ENCODE data around the gene FAM200B.
"Not testable (repeated sequence)": the region's sequence is repeated elsewhere in the genome, so short reads cannot be mapped to it uniquely, and the experiment has no call there.

FAM200B gene

DNA sequence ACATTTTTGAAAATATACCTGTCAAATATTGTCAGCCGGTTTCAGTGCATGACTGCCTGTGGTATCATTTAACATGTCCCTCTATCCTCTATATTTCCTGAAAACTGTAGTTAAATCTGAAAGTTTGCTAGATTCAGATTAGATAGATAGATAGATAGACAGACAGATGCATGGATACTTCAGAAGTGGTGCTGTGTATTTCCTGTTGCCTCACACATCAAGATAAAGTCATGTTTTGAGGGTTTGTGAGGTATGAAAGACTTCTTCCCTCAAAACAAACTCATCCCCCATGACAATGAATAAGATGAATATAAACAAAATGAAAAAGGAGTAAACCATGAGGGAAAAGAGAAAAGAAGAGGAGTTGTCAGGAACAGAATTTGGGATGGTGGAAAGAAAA is 15.2 kb downstream of the FAM200B start:
- no peak for DNase-seq

DNA sequence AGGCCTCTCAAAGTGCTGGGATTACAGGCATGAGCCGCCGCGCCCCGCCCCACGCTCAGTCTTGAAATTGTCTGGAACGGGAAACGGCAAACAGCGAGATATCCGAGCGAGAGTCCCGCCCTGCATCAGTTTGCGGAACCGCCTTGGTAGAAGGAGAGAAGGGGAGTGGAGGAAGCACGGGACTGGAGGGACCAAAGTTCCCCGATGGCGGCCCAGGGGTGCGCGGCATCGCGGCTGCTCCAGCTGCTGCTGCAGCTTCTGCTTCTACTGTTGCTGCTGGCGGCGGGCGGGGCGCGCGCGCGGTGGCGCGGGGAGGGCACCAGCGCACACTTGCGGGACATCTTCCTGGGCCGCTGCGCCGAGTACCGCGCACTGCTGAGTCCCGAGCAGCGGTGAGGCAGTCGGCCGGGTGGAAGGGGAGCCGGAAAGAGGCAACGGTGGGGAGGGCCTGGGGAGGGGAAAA is 21.3 kb downstream of the FAM200B start, which contains the start of gene BST1:
BST1 (plus strand) TSS at position 125 of the 463 bp plus-strand sequence; CDS start at position 205, 80 bp downstream.
- DNase-seq, result peak; percentile 69

DNA sequence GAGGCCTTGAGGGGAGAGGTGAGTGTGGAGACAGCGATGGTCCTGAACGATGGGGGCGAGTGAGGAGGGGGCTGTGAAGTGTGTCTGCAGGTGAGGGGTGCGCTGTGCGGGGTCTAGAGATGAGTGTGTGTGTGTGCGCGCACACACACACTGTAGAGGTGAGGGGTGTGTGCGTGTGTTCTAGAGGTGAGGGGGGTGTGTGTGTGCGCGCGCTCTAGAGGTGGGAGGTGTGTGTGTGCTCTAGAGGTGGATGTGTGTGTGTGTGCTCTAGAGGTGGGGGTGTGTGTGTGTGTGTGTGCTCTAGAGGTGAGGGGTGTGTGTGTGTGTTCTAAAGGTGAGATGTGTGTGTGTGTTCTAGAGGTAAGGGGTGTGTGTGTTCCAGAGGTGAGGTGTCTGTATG is 21.8 kb downstream of the FAM200B start:
- DNase-seq, result no peak

DNA sequence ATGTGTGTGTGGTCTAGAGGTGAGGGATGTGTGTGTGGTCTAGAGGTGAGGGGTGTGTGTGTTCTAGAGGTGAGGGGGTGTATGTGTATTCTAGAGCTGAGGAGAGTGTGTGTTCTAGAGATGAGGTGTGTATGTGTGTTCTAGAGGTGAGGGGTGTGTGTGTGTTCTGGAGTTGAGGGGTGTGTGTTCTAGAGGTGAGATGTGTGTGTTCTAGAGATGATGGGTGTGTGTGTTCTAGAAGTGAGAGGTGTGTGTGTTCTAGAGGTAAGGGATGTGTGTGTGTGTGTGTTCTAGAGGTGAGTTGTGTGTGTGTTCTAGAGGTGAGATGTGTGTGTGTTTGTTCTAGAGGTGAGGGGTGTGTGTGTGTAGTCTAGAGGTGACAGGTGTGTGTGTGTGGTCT is 22.5 kb downstream of the FAM200B start:
- no peak for DNase-seq

DNA sequence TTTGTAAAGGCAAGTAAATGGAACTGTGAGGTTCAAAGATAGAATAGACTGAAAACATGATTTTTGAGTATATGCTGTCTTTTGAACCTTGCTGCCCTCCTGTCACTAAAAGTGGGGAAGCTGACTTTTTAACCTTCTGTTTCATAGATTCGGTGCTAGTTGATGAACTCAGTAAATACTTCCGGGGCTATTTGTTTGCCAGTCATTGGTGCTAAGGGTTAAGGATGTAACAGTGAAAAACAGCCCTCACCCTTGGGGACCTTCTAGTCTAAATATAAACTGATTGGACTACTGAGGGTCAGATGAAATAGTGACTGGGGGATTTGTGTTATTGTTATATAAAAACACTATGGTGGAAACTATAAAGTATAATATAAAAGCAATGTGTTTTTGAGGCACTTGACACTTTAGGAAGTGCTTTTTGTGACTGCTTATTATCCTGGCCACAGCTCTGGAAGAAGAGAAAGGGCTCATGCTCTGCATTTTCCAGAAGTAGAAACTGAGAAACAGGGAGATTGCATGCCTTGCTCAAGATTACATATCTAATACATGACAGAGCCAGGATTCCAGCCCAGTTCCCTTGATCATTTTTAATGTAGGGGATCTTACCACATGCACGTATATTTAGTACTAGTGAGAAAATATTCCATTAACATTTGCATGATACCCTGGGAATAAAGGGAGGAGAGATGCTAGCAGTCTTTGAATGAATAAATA is 25.2 kb downstream of the FAM200B start:
- no peak for DNase-seq

DNA sequence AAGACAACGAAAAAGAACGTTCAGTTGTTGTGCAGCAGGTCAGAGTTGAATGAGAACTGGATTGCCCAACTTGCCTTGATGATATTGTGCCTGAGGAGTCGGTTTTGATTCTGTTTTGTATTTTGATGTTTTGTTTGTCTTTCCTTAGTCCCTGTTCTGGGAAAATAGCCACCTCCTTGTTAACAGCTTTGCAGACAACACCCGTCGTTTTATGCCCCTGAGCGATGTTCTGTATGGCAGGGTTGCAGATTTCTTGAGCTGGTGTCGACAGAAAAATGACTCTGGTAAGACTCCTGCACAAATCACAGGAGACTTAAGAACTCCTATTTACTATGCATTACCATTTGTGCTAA is 25.7 kb downstream of the FAM200B start:
- DNase-seq, result no peak

DNA sequence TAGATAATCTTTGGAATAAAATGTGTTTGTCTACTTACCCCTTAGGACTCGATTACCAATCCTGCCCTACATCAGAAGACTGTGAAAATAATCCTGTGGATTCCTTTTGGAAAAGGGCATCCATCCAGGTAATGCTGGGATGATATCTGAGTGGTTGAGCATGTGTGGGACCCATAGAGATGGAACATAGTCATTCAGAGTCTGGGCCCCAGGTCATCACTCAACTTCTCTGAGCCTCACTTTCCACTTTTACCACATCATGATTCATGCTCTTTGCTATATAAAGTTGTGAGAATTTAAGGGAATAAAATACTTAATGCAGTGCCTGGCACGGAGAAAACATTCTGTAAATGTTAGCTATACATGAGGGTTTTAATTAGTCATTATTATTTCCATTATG is 30.1 kb downstream of the FAM200B start:
- DNase-seq, result no peak

DNA sequence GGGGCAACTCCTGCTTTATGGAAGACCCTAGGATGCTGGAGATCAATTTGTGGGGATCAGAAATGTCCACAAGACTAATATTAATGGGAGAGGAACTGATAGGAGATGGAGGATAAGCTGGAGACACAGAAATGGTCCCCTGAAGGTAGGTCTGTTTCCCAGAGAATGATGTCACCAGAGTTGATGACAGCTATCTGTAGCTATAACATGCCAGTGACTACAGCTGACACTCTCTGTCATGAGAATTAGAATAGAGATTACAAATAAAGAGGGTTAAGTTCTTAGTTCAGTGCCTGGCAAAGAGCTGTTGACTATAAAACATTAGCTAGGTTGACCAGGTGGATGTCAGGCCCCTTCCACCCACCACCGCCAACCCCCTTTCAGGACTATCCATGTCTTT is 30.6 kb downstream of the FAM200B start:
- DNase-seq, result no peak

DNA sequence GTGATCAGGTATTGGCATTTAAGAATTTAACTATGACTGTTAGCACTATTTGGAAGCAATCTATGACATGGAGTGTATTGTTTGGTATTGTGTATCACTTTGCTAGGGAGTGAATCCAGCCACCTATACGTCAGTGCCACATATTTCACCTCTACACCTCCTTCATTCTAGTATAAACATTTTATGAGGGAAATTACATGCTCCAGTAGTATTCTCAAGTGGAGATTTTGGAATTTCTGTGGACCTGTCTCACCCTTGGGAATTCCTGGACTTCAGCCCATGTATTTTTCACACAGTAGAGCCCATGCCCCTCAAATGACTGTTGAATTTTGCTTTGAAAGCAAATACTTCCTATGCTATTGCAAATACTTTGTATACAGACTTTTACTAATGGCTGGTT is 32.5 kb downstream of the FAM200B start:
- DNase-seq, result no peak

DNA sequence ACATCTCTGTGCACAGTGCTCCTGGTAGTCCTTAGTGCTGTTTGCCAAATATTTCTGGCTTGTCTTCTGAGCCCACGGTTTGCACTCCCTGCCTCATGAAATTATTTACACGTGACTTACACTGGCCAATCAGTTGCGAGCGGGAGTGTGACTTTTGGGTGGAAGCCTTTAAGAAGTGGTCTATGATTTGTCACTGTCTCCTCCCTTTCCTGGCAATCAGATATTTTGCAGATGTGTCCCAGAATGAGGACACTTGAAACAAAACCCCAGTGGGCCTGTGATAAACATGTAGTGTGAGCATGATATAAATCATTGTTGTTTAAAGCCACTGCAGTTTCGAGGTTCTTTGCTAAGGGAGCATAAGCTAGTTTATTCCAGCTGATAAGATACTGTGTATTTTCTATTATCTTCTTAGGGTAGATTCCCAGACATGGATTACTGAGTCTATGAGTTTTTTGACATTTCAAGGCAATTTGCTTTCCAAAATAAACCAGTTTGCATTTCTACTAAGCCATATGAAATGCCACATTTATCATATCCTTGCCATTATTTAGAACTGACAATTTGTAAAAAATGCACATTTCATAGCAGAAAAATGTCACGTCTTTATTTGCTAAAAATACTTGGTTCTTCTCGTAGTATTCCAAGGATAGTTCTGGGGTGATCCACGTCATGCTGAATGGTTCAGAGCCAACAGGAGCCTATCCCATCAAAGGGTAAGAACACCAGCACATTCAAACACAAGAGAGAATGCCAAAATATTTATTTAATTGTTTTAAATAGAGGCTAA is 33.2 kb downstream of the FAM200B start:
- DNase-seq, result no peak

DNA sequence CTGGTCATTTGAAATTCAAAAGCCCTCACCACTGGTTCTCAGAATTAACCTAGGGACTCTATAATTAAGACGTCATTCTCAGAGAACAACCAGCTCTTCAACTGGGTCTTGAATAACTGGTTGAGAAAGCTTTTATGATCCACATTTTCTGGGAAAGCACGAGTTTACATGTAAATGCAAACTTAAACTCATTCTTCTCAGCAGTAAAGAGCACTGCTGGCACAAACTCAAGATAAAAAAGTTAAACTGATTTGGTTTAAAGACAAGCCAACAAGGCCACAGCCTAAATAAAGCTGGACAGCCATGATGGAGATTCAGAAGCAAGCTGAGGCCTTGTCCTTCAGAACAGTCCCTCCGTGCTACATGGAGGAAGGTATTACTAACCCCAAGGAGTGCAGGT is 34.5 kb downstream of the FAM200B start:
- DNase-seq, result no peak

DNA sequence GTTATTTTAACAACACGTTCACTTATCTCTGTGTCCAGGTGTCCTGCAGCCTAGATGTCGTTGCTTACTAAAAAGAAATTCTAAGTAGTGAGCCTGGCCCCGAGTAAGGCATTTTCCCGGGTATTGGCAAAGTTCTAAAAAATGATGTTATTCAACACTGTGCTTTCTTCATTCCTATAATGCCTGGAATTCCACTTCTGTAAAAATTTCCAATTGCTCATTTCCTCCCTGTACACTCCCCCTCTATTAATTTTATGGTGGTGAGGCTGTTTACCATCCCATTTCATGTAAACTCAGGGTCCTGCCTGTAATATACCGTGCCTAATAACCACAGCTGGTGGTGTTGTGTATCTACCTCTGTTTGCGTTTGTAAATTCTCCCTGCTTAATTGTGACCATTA is 35.5 kb downstream of the FAM200B start:
- no peak for DNase-seq

DNA sequence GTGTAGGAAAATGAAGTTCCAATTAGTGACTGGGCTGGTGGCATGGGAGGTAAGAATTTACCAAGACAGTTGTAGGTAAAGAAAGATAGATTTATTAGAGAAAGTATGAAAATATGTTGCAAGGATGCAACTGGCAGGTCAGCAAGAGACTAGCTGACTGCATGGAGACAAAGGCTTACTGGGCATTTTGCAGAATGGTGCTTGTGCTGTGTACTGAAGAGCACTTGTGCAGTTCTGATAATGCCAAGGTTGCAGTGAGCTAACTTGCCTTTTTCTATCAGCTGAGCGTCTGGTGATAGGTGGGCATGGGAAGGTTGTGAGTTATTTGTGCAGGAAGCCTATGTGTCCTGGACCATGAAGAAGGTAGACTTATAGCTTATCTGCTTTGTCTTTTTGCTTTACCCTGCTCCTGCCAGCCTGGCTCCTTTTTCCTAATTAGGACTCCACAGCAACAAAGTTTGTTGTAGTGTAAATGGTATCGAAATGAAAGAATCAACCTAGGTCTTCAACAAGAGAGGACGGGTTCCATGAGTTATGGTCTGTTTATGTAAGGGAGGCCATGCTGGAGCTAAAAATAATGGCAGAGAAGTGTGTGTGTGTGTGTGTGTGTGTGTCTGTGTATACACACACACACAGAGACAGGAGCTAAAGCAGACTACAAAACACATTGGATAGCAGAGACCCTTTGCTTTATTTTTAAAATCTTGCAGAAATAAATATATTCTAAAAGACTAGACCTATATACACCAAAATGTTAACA is 36.2 kb downstream of the FAM200B start:
- no peak for DNase-seq

DNA sequence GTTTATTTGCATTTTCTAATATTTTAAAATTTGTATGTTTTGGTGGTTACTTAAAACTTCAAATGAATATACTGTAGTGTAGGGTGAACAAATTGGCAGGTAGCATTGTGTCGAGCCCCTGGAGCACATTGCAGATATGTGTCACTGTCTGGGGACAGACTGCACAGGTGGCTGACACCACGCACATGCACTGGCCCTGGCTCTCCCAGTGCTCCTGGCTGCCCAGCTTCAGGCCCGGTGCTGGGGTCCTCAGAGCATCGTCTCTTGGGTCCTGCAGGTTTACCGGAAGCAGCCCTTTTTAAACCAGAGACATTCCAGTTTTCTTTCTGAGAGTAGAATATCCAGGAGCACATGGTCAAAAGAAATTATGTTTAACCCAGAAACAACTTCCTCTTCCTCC is 36.8 kb downstream of the FAM200B start:
- no peak for DNase-seq

DNA sequence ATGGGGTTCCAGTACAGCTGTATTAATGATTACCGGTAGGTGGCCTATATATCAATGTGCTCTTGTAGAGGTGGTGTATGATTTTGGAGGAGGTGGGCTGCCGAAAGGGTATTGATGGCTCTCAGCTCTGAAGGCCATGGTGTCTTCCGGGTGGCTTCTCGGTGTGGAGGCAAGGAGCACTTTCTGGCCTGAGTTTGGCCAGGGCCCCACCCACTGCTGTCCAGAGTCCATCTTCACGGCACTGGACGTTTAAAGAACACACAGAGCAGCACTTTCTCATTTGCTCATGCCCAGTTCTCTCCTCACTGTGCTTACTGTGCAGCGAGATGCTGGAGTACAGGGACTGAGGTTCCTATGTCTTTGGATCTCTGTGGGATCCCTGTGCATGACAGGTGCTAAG is 37.3 kb downstream of the FAM200B start:
- DNase-seq, result no peak

DNA sequence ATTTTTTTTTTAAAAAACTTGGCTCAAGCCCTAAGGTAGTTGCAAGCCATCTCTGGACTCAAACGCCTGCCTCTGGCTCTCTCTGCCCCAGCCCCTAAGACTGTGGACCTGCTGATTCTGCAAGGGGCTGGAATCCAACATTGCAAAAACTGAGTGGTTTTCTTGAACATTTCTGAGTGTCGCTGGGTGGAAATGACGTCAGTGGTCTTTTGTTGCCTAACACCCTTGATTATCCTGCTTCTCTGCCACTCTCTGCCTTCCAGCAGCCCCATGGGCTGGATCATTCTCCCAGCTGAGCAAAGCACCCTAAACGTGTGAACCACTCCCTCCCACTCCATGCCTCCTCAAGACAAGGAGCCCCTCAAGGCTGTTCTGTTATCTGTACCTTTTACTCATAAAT is 37.9 kb downstream of the FAM200B start:
- no peak for DNase-seq

DNA sequence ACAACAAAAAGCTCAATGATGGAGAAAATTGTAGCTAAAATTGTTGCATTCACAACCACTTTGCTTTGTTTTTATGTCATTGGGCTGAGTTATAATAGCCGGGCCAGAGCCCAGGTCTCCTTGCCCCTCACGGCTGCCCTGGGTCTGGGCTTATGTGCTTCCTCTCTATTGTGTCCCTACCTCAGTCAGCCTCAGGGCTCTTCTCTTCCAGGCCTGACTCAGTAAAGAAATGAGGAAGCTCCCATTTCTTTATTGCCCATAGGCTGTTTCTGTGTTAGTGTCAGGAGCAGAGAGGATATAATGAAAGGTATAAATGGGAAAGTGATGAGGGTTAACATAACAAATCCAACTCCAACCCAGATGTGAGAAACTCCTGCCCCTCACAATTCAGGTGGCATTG is 39.2 kb downstream of the FAM200B start:
- no peak for DNase-seq

DNA sequence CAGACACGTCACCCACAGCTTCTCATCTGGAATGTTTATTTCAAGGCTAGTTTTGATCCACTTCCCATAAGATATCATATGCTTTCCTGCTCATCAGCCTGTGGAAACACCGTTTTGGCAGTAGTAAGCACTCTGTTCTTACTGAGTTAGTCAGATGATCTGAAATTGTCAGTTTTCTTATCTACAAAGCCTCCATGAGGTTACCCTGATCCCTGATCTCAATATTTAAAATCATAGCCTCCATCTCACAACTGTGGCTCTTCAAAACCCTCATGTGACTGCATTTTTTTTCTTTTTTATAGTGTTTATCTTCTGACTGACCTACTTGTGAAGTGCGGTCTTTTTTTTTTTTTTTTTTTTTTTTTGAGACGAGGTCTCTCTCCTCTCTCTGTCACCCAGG is 44.0 kb downstream of the FAM200B start:
- DNase-seq, result no peak

DNA sequence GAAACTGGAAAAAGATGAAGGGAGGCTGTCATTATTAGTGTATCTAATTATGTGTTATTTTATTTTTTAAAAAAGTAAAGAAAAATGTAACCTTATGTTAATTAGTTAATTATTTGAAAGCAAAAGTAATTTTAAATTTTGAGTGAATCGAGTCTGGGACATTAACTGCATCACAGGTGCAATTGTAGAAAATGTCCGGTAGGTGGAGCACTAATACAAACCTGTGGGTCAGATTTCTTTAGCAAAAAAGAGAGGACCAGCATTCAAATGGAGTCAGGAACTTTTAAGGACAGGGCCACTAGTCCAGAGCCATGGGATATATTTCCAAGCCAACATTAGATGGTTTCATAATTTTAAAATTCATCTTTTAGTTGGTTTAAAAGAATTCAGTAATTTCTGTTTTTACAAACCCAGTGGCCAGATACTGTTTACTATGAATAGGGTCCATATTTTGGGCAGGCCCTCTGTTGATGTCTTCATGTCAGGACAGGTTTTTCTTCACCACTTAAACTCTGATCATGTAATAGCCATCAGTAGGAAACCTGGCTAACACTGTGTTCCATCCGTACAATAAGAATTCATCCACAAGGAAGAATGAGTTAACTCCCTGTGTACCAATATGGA is 48.4 kb downstream of the FAM200B start:
- DNase-seq, result no peak

DNA sequence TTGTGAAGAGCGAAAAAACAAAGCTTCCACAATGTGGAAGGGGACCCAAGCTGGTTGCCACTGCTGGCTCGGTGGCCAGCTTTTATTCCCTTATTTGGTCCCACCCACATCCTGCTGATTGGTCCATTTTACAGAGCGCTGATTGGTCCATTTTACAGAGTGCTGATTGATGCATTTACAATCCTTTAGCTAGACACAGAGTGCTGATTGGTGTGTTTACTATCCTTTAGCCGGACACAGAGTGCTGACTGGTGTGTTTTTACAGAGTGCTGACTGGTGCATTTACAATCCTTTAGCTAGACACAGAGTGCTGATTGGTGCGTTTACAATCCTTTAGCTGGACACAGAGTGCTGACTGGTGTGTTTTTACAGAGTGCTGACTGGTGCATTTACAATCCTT is 51.4 kb downstream of the FAM200B start:
- not testable (repeated sequence) for DNase-seq

DNA sequence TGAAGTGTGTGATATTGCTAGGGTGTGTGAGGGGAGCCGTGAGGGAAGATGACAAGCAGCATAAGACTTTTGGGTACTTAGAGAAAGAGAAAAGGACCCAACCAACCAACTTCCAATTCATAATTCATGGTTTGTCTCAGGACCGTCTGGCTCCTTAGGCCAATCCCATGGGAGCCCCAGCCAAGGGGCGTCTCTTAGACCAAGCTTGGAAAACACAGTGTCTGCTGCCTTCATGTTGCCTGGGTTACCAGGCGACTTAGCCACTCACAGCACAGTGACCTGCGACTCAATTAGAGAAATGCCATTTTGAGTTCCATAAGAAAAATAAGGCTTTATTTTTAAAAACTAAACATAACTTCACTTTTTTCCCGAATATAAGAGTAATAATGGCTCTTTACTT is 53.9 kb downstream of the FAM200B start:
- no peak for DNase-seq

DNA sequence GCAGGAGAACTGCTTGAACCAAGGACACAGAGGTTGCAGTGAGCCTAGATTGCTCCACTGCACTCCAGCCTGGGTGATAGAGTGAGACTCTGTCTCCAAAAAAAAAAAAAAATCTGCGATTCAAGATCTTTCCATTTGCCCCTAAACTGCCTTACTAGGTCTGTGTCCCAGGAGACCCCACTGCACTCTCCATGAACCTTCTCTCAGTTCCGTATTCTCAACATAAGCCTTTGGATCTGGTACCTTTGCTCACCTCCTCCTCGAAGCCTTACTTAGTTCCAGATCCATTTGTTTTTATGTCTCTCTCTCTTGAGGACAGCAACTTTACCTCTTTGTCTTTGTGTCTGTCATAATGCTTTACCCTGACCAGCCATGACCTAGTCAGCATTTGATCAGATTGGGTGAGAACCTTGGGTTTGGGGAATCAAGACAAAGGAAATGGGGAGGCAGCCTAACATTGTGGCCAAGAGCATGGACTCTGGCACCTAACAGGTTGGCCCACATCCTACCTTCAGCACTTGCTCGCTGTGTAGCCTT is 55.0 kb downstream of the FAM200B start:
- DNase-seq, result no peak

DNA sequence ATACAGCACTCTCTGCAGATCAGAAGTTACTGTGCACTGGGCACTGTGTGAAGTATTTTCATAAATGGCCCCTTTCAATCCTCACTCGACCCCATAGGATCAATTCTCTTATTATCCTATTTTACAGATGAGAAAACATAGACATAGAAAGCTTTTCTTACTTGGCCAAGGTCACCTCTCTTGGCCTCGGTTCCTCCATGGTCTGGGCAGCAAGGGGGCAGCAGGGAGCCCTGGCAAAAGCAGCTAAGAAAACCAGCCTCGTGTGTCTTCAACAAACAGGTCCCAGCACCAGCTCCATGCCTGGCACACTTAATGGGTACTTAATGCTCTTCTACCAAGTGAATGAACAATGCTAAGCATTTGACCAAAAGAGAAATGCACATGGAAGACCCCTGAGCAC is 55.6 kb downstream of the FAM200B start:
- DNase-seq, result no peak
